Fibroblast of mammary gland (primary cell): ENCODE measurements around the gene HOXC10.
A peak's percentile ranks its signal among the peaks of the same experiment; 100 is the strongest.

Source experiments
- DNase-seq: peaks from one replicate; pipeline ENCODE4 v3.0.0-alpha.2; 2010; ENCODE audit warnings: low read depth
- H3K4me3 ChIP-seq: 2 replicates; pipeline ENCODE4 v1.5.1; 2011; ENCODE audit warnings: low read depth, mild to moderate bottlenecking, low read length, moderate library complexity; ENCODE audit not compliant: control insufficient read depth
- TF ChIP-seq, protein P1 (sequence below): conservative IDR thresholded peaks from 2 replicates; pipeline ENCODE4 v1.5.1; 2011; ENCODE audit warnings: low read depth, low read length, inconsistent platforms; ENCODE audit not compliant: control insufficient read depth, insufficient read depth

HOXC10 gene

DNA sequence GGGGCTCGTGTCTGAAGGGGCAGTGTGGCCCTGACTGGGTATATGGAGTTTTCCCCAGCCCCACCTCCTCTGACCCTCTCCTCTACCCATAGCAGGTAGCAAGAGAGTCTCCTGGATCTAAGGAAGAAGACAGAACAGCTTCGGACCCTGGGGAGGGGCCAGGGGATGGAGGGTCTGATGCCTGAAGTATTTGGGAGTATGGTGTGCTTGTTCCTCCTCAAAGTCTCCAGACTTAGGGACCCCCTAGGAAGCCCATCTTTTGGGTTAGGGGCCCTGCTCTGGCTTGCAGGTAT lies 23.3 kb downstream of the HOXC10 start:
- DNase-seq = no peak
- TF ChIP-seq, protein P1, sequence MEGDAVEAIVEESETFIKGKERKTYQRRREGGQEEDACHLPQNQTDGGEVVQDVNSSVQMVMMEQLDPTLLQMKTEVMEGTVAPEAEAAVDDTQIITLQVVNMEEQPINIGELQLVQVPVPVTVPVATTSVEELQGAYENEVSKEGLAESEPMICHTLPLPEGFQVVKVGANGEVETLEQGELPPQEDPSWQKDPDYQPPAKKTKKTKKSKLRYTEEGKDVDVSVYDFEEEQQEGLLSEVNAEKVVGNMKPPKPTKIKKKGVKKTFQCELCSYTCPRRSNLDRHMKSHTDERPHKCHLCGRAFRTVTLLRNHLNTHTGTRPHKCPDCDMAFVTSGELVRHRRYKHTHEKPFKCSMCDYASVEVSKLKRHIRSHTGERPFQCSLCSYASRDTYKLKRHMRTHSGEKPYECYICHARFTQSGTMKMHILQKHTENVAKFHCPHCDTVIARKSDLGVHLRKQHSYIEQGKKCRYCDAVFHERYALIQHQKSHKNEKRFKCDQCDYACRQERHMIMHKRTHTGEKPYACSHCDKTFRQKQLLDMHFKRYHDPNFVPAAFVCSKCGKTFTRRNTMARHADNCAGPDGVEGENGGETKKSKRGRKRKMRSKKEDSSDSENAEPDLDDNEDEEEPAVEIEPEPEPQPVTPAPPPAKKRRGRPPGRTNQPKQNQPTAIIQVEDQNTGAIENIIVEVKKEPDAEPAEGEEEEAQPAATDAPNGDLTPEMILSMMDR = no peak
- peak overlapping the region; percentile 88 for H3K4me3 ChIP-seq

DNA sequence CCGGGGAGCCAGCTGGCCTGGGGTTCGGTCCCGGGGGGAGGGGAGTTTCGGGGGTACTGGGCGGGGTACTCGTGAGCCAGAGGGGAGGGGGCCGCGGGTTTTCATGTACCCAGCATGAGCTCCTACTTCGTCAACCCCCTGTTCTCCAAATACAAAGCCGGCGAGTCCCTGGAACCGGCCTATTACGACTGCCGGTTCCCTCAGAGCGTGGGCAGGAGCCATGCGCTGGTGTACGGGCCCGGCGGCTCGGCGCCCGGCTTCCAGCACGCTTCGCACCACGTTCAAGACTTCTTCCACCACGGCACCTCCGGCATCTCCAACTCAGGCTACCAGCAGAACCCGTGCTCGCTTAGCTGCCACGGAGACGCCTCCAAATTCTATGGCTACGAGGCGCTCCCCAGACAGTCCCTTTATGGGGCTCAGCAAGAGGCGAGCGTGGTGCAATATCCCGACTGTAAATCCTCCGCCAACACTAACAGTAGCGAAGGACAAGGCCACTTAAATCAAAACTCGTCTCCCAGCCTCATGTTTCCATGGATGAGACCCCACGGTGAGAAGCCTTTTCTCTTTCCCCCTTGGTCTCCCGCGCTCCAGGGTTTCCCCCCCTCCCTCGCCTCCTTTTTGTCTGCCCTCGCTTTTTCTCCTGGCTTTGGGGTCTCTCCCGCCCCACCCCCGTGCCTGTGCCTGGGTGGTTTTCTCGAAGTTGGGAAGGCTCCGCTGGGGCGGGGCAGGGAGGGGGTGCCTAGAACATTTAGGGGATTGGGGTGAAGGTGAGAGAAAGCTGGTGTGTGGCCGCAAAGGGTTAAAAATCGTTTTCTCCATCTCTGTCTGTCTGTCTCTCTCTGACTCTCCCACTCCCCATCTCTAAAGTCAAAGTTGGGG lies 24.5 kb downstream of the HOXC10 start:
- H3K4me3 ChIP-seq = peak overlapping the region; percentile 88
- TF ChIP-seq, protein P1 = no peak
- DNase-seq = no peak

DNA sequence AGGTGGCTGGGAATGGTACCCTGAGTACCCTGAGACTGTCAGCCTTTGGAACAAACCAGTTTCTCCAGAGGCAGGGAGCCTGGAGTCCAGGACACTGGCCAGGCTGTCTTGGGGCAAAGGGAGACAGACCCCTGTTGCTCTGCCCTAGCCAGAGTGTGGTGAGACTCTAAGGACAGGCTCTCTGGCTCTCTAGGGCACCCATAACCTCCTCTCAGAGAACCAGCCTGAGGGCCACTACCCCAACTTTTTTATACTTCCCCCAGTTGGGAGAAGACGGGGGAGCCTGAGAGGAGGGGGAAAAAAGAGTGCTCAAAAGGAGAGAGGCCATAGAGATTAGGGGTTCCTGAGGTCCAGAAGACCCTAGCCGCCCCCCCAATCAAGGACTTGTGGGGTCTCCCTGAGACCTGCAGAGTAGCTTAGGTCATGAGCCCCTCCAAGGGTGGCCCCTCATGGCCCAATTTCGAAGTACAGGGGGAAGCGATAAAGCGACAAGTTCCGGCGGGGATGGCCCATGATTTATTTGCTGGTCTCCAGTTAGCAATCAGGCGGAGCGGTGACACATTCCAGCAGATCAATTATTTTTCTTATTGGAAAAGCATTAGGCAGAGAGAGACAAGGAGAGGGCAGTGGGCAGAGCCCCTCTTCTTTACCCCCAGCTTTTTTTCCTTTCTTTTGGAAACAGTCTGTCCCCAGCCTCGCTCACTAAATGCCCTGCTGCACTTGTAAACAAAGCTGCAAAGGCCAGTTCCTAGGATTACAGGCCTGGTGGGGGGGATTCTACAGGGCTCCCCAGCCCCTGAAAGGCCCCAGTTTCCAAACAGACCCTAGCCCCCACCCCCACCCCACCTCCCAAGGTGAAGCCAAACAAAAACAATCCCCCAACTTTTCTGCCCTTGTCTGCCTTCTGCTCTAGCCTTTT lies 25.4 kb downstream of the HOXC10 start:
- TF ChIP-seq, protein P1 = no peak
- peak overlapping the region; percentile 88 for H3K4me3 ChIP-seq
- DNase-seq = no peak

DNA sequence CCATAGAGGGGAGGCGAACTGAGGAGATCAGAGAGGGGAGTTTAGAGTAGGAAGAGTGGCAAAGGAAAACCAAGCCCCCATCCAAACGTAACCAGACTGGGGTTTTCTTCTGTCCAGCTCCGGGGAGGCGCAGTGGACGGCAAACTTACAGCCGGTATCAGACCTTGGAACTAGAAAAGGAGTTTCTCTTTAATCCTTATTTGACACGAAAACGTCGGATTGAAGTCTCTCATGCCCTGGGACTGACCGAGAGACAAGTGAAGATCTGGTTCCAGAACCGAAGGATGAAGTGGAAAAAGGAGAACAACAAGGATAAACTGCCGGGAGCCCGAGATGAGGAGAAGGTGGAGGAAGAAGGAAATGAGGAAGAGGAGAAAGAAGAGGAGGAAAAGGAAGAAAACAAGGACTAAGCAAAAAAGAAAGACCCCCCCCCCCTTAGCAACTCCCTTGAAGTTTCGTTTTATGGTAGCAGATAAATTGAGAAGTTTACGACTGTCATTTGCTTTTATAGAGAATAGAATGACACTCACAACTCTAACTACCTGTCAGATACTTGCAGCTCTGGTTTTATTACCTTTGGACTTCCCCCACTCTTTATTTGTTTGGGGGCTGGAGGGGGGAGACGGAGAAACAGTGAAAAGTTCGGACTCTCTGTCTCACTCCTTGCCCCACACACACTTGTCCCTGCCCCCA lies 26.2 kb downstream of the HOXC10 start:
- no peak for DNase-seq
- peak overlapping the region; percentile 88 for H3K4me3 ChIP-seq
- TF ChIP-seq, protein P1 = no peak

DNA sequence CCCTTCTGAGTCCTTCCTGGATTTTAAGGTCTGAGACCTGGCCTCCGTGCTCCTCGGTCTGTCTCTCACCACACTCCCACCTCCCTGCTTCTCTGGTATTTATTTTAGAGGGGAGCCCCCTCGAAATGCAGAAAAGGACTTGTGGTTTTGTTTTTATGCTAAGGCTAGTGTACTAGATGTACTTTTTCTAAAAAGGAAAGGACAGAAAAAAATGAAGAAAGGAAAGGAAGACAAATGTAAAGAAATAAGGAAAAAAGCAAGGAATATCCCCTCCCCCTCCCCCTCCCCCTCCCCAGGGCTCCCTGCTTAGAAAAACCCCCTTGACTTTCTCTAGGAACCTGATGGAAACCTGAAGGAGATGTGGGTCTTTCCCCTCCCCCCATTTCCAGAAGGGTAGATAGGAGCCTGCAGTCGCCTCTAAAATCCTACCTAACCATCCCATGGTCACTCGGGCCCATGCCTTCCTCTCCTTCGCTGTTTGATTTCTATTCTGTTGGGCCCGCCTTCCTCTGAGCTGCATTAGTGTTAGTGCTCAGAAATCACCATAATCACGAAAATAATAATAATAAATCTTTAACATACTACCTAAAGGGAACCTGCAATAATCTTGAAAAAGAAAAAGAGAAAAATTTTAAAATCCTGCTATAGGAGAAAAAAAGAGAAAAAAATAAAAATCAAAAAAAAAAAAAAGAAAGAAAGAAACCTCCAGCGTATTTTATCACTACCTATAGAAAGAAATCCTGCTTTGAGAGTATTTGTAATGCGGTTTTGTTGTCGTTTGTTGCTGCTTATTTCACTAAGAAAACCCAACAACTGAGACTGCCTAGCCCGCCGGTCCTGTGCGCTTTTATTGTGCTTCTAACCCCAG lies 27.0 kb downstream of the HOXC10 start:
- TF ChIP-seq, protein P1 = no peak
- no peak for DNase-seq
- H3K4me3 ChIP-seq = peak overlapping the region; percentile 88
